ENCODE results near the gene ADAMTSL1. TPM values are rescaled to one million over a fixed set of nuclear protein-coding genes. Genes with fewer than 3 reads are reported as not detected.

ADAMTSL1 gene
- total RNA-seq, 1 experiment from 2014 or later = 1.2 TPM

DNA sequence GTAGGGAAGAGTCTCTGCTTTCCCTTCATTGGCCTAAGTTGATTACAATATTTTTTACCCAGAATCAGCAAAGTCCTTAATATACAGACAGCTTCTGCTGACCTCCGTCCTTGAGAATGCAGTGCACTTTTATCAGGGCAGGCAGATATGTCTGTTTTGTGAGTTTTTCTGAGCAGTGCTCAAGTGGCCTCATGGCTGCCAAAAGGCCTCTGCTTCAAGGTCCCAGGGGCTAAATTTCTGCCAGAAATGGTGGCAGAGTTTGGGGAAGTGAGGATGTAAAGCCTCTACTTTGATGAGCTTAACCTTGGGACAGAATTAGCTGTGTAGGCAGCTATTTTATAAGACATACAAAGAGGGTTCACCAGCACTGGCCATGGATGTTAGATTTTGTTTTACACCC, 275.8 kb downstream of the ADAMTSL1 start:
- WGBS (ENCODE audit: extremely low coverage, insufficient read length, low lambda C conversion rate) = no CpG with 5 or more reads among the region's 1 CpG

More for the DNA sequence above, 275.8 kb downstream of the ADAMTSL1 start:
- Histone ChIP-seq H3K79me2 (ENCODE audit: insufficient read depth, low read length) (no peaks in the 10 kb centered on the region), H2AK5ac (ENCODE audit: insufficient read length, low read length) (no peak overlapping the region), H2BK120ac (ENCODE audit: low read depth, low read length, poor library complexity, severe bottlenecking) (no peak overlapping the region), H3K27ac (ENCODE audit: insufficient read length, low read depth, low read length) (no peak overlapping the region), H3K9ac (ENCODE audit: extremely low read depth, insufficient read length, low read length) (no peak overlapping the region), H4K20me1 (ENCODE audit: control insufficient read depth, insufficient read depth, insufficient read length) (no peaks in the 10 kb centered on the region), H3K18ac (ENCODE audit: insufficient read length, low read depth, low read length) (no peak overlapping the region), H2BK12ac (ENCODE audit: insufficient read length, low read depth, low read length) (no peak overlapping the region), H3K4me2 (ENCODE audit: insufficient read depth, insufficient read length, low read length) (no peak overlapping the region), H3T11ph (ENCODE audit: low read length) (no peak overlapping the region), H2BK20ac (ENCODE audit: low read depth, low read length, poor library complexity, severe bottlenecking) (no peak overlapping the region), H3K4me1 (ENCODE audit: insufficient read depth, low read length) (no peaks in the 10 kb centered on the region), H3K4ac (ENCODE audit: low read depth, low read length) (no peak overlapping the region), H4K5ac (ENCODE audit: insufficient read length, low read depth, low read length) (no peak overlapping the region), H3K9me3 (ENCODE audit: control insufficient read depth, low read depth, low read length) (no peaks in the 10 kb centered on the region), H2BK5ac (ENCODE audit: insufficient read length, low read length) (no peak overlapping the region), H3K14ac (ENCODE audit: insufficient read depth, low read length) (no peak overlapping the region), H3K56ac (ENCODE audit: insufficient read length, low read depth, low read length) (no peak overlapping the region), H4K91ac (ENCODE audit: insufficient read length, low read depth, low read length) (no peak overlapping the region), H2BK15ac (ENCODE audit: low read depth, low read length) (no peak overlapping the region), H3K23ac (ENCODE audit: insufficient read length, low read depth, low read length) (no peak overlapping the region), H3K27me3 (ENCODE audit: insufficient read depth, low read length) (no peaks in the 10 kb centered on the region), H3K79me1 (ENCODE audit: insufficient read depth, low read depth, low read length, poor library complexity, severe bottlenecking) (no peaks in the 10 kb centered on the region), H2AFZ (ENCODE audit: low read length) (no peak overlapping the region), H4K8ac (replicated peaks; ENCODE audit: insufficient read length, low read depth, low read length) (no peak overlapping the region), H3K23me2 (ENCODE audit: insufficient read length, low read depth, low read length, poor library complexity, severe bottlenecking) (no peaks in the 10 kb centered on the region)
- no peaks in the 10 kb centered on the region for H3K27me3 Mint-ChIP-seq (ENCODE audit: low read depth)
- H3K4me3 Mint-ChIP-seq = no peak overlapping the region
- H3K4me1 Mint-ChIP-seq = no peaks in the 10 kb centered on the region
- DNase-seq = no peak
- H3K36me3 Mint-ChIP-seq (ENCODE audit: insufficient read depth in 1 of 3, low read depth in 3 of 3) = no peaks in the 10 kb centered on the region
- no peaks in the 10 kb centered on the region for H3K9me3 Mint-ChIP-seq
- no peak overlapping the region for H3K27ac Mint-ChIP-seq
- TF ChIP-seq, protein P1, sequence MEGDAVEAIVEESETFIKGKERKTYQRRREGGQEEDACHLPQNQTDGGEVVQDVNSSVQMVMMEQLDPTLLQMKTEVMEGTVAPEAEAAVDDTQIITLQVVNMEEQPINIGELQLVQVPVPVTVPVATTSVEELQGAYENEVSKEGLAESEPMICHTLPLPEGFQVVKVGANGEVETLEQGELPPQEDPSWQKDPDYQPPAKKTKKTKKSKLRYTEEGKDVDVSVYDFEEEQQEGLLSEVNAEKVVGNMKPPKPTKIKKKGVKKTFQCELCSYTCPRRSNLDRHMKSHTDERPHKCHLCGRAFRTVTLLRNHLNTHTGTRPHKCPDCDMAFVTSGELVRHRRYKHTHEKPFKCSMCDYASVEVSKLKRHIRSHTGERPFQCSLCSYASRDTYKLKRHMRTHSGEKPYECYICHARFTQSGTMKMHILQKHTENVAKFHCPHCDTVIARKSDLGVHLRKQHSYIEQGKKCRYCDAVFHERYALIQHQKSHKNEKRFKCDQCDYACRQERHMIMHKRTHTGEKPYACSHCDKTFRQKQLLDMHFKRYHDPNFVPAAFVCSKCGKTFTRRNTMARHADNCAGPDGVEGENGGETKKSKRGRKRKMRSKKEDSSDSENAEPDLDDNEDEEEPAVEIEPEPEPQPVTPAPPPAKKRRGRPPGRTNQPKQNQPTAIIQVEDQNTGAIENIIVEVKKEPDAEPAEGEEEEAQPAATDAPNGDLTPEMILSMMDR (conservative IDR thresholded peaks at IDR 0.05) = no peak

All from H9 (cell line).